IPS DF 6.9 (cell line): ENCODE results near the gene STX10.

Source experiments
- DNase-seq: peaks from one replicate; pipeline ENCODE4 v3.0.0-alpha.2; 2013; ENCODE audit warnings: low read depth, low spot score
- H3K27ac ChIP-seq: one replicate; pipeline ENCODE4 v1.5.1; 2013; ENCODE audit warnings: low read length, control low read depth
- H3K27me3 ChIP-seq: 2 replicates; pipeline ENCODE4 v1.6.1; 2013; ENCODE audit warnings: mild to moderate bottlenecking, low read length; ENCODE audit not compliant: control insufficient read depth, insufficient read depth
- H3K36me3 ChIP-seq: 2 replicates; pipeline ENCODE4 v1.6.1; 2013; ENCODE audit warnings: low read length; ENCODE audit not compliant: control insufficient read depth, insufficient read depth
- H3K4me1 ChIP-seq: 2 replicates; pipeline ENCODE4 v1.6.1; 2013; ENCODE audit warnings: low read length; ENCODE audit not compliant: control insufficient read depth, insufficient read depth
- H3K4me3 ChIP-seq: 2 replicates; pipeline ENCODE4 v1.5.1; 2013; ENCODE audit warnings: mild to moderate bottlenecking, low read length
- H3K9me3 ChIP-seq: 2 replicates; pipeline ENCODE4 v1.6.1; 2013; ENCODE audit warnings: low read length, inconsistent platforms; ENCODE audit not compliant: control insufficient read depth, insufficient read depth
- WGBS: extraction: QIAGEN DNeasy Blood & Tissue Kit; methylation state at CpG from one replicate; pipeline ENCODE4 v1.1.7; 2013; ENCODE audit warnings: mixed read lengths, missing lambda C conversion rate; ENCODE audit not compliant: insufficient read length, insufficient coverage; 5-methylcytosine and 5-hydroxymethylcytosine counted together

The STX10 gene

GRCh38 chr19:13103581-13104359 lies 46.4 kb downstream of the STX10 start:
- DNase-seq: no peak
- Histone ChIP-seq H3K27ac (no peak overlapping the region), H3K36me3 (0 out of 2 replicates have a peak, but pooled peaks cover 3% of the 10 kb centered on the region), H3K4me1 (peaks cover 4% of the 10 kb centered on the region; the same call in 1 of the 2 replicates), H3K27me3 (peaks cover 19% of the 10 kb centered on the region), H3K4me3 (no peak overlapping the region), H3K9me3 (no peaks in the 10 kb centered on the region)
- no CpG with 5 or more reads among the region's 13 CpGs for WGBS

- no CpG with 5 or more reads among the region's 47 CpGs for WGBS
- Histone ChIP-seq H3K27me3 (peaks cover 24% of the 10 kb centered on the region), H3K9me3 (no peaks in the 10 kb centered on the region), H3K36me3 (0 out of 2 replicates have a peak, but pooled peaks cover 3% of the 10 kb centered on the region), H3K27ac (no peak within 1 kb of the TSS), H3K4me1 (peaks cover 4% of the 10 kb centered on the region; the same call in 1 of the 2 replicates), H3K4me3 (peak within 1 kb of the TSS; percentile 22; the same call in 1 of the 2 replicates)
- DNase-seq: no peak
Observed at GRCh38 chr19:13102666-13103580, 47.3 kb downstream of the STX10 start, which contains the start of gene LYL1. Gene LYL1 (minus strand): TSS chr19:13102858. CDS start chr19:13101171, 1,687 bp downstream.

GRCh38 chr19:13102416-13102665 lies 47.8 kb downstream of the STX10 start:
- WGBS: no CpG with 5 or more reads among the region's 7 CpGs
- H3K36me3 ChIP-seq: 0 out of 2 replicates have a peak, but pooled peaks cover 3% of the 10 kb centered on the region
- H3K4me3 ChIP-seq: peak overlapping the region; percentile 22; the same call in 1 of the 2 replicates
- H3K4me1 ChIP-seq: peaks cover 4% of the 10 kb centered on the region; the same call in 1 of the 2 replicates
- peaks cover 24% of the 10 kb centered on the region for H3K27me3 ChIP-seq
- no peak overlapping the region for H3K27ac ChIP-seq
- no peaks in the 10 kb centered on the region for H3K9me3 ChIP-seq
- no peak for DNase-seq

GRCh38 chr19:13101590-13102415 lies 48.4 kb downstream of the STX10 start:
- H3K4me3 ChIP-seq: no peak overlapping the region
- H3K9me3 ChIP-seq: no peaks in the 10 kb centered on the region
- H3K36me3 ChIP-seq: 0 out of 2 replicates have a peak, but pooled peaks cover 3% of the 10 kb centered on the region
- H3K27ac ChIP-seq: no peak overlapping the region
- DNase-seq: no peak
- peaks cover 24% of the 10 kb centered on the region for H3K27me3 ChIP-seq
- peaks cover 4% of the 10 kb centered on the region; the same call in 1 of the 2 replicates for H3K4me1 ChIP-seq
- WGBS: no CpG with 5 or more reads among the region's 7 CpGs

GRCh38 chr19:13100841-13101589 lies 49.2 kb downstream of the STX10 start:
- no peak for DNase-seq
- WGBS: no CpG with 5 or more reads among the region's 18 CpGs
- H3K27me3 ChIP-seq: peaks cover 24% of the 10 kb centered on the region
- H3K36me3 ChIP-seq: 0 out of 2 replicates have a peak, but pooled peaks cover 3% of the 10 kb centered on the region
- peaks cover 4% of the 10 kb centered on the region; the same call in 1 of the 2 replicates for H3K4me1 ChIP-seq
- H3K9me3 ChIP-seq: no peaks in the 10 kb centered on the region
- no peak overlapping the region for H3K4me3 ChIP-seq
- H3K27ac ChIP-seq: no peak overlapping the region

- H3K9me3 ChIP-seq: no peaks in the 10 kb centered on the region
- H3K4me3 ChIP-seq: no peak overlapping the region
- H3K4me1 ChIP-seq: peaks cover 4% of the 10 kb centered on the region; the same call in 1 of the 2 replicates
- no peak overlapping the region for H3K27ac ChIP-seq
- no CpG with 5 or more reads among the region's 12 CpGs for WGBS
- peaks cover 24% of the 10 kb centered on the region for H3K27me3 ChIP-seq
- no peak for DNase-seq
- no peaks in the 10 kb centered on the region for H3K36me3 ChIP-seq
Observed at GRCh38 chr19:13100031-13100588, 50.1 kb downstream of the STX10 start.

- Histone ChIP-seq H3K4me1 (peaks cover 4% of the 10 kb centered on the region; the same call in 1 of the 2 replicates), H3K4me3 (peak overlapping the region; percentile 4; the same call in 1 of the 2 replicates), H3K27ac (no peak overlapping the region), H3K36me3 (no peaks in the 10 kb centered on the region), H3K27me3 (peaks cover 25% of the 10 kb centered on the region), H3K9me3 (no peaks in the 10 kb centered on the region)
- no CpG with 5 or more reads among the region's 77 CpGs for WGBS
- no peak for DNase-seq
Observed at GRCh38 chr19:13099073-13099999, 50.8 kb downstream of the STX10 start.

- Histone ChIP-seq H3K9me3 (no peaks in the 10 kb centered on the region), H3K27me3 (peaks cover 28% of the 10 kb centered on the region), H3K4me1 (peaks cover 5% of the 10 kb centered on the region; the same call in 1 of the 2 replicates), H3K36me3 (no peaks in the 10 kb centered on the region), H3K4me3 (no peak overlapping the region), H3K27ac (no peak overlapping the region)
- DNase-seq: no peak
- no CpG with 5 or more reads among the region's 58 CpGs for WGBS
Observed at GRCh38 chr19:13098277-13099072, 51.7 kb downstream of the STX10 start.
